ENCODE data around the gene OR6V1. TPM values are rescaled to one million over a fixed set of nuclear protein-coding genes. Genes with fewer than 3 reads are reported as not detected.

Gene OR6V1
- total RNA-seq, 1 experiment from 2014 or later, result not detected

DNA sequence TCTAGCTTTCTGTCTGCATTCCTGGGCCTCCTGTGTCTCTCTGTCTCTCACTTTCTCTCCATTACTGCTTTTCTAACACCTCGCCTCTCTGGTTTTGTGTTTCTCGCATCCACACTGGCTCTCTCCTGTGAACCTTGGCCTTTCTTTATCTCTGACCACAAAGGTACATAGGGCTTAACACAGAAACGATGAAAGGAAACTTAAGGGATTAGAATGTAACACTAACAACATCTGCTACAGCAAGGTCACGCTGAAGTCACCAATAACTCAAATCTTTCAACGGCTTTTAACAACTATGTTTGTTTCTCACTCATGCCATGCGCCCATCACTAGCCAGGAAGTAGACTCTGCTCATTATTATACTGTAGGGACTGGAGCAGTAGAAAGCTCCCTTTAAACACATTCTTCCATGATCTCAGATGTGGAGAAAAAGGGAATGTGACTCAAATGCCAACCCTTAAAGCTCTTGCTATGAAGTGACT is 9.3 kb upstream of the OR6V1 start:
- CTCF ChIA-PET, result no interaction called here
- no peak for DNase-seq (ENCODE audit: low spot score)
- no peaks in the 10 kb centered on the region for H3K9me3 ChIP-seq (ENCODE audit: low read depth, low read length, poor library complexity, severe bottlenecking)
- peaks cover 6% of the 10 kb centered on the region for H3K27me3 ChIP-seq (replicated peaks; ENCODE audit: insufficient read depth, low read depth, low read length, poor library complexity)
- no peaks in the 10 kb centered on the region for H3K36me3 ChIP-seq (ENCODE audit: insufficient read depth, low read length, poor library complexity, severe bottlenecking)
- H3K27ac ChIP-seq (ENCODE audit: low read depth, low read length, poor library complexity, severe bottlenecking), result no peak overlapping the region
- H3K4me3 ChIP-seq (ENCODE audit: low read depth, low read length, poor library complexity, severe bottlenecking), result no peak overlapping the region
- POLR2A ChIA-PET (ENCODE audit: low non-redundant PET), result no interaction called here
- H3K4me1 ChIP-seq (ENCODE audit: insufficient read depth, low read length, poor library complexity, severe bottlenecking), result no peaks in the 10 kb centered on the region
- intact Hi-C loops (cut with micrococcal nuclease; ENCODE audit: unreplicated experiment), result no loop called here
- no peak for TF ChIP-seq EZH2 (IDR thresholded peaks at IDR 0.05; ENCODE audit: borderline replicate concordance, low read depth, low read length, poor library complexity, severe bottlenecking)
- TF ChIP-seq, protein P1, sequence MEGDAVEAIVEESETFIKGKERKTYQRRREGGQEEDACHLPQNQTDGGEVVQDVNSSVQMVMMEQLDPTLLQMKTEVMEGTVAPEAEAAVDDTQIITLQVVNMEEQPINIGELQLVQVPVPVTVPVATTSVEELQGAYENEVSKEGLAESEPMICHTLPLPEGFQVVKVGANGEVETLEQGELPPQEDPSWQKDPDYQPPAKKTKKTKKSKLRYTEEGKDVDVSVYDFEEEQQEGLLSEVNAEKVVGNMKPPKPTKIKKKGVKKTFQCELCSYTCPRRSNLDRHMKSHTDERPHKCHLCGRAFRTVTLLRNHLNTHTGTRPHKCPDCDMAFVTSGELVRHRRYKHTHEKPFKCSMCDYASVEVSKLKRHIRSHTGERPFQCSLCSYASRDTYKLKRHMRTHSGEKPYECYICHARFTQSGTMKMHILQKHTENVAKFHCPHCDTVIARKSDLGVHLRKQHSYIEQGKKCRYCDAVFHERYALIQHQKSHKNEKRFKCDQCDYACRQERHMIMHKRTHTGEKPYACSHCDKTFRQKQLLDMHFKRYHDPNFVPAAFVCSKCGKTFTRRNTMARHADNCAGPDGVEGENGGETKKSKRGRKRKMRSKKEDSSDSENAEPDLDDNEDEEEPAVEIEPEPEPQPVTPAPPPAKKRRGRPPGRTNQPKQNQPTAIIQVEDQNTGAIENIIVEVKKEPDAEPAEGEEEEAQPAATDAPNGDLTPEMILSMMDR (conservative IDR thresholded peaks at IDR 0.05; ENCODE audit: low read depth, low read length), result no peak
- BruUV-seq (replicated peaks), result no TSS peak

DNA sequence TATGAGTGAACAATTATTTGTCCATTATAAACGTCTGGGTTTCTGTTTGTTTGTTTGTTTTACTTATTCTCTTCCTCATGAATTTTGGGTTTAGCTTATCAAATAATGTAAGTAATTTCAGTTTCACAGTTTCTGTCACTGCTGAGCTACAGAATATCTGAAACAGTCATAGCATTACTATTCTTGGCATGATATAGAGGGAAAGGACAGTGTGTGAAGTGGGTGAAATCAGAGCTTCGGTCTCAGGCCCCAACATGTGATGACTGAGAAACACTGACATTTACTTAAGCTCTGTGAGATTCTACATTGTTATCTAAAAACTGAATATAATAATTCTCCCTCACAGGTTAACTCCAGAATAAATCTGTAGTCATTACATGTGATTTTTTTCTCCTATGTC is 8.8 kb upstream of the OR6V1 start:
- no peaks in the 10 kb centered on the region for H3K9me3 ChIP-seq (ENCODE audit: low read depth, low read length, poor library complexity, severe bottlenecking)
- no peak for TF ChIP-seq EZH2 (IDR thresholded peaks at IDR 0.05; ENCODE audit: borderline replicate concordance, low read depth, low read length, poor library complexity, severe bottlenecking)
- TF ChIP-seq, protein P1 (conservative IDR thresholded peaks at IDR 0.05; ENCODE audit: low read depth, low read length), result no peak
- no TSS peak for BruUV-seq (replicated peaks)
- no peaks in the 10 kb centered on the region for H3K4me1 ChIP-seq (ENCODE audit: insufficient read depth, low read length, poor library complexity, severe bottlenecking)
- H3K36me3 ChIP-seq (ENCODE audit: insufficient read depth, low read length, poor library complexity, severe bottlenecking), result no peaks in the 10 kb centered on the region
- H3K27me3 ChIP-seq (replicated peaks; ENCODE audit: insufficient read depth, low read depth, low read length, poor library complexity), result peaks cover 6% of the 10 kb centered on the region
- ChIA-PET CTCF (no interaction called here), POLR2A (ENCODE audit: low non-redundant PET) (no interaction called here)
- intact Hi-C loops (cut with micrococcal nuclease; ENCODE audit: unreplicated experiment), result no loop called here
- H3K27ac ChIP-seq (ENCODE audit: low read depth, low read length, poor library complexity, severe bottlenecking), result no peak overlapping the region
- H3K4me3 ChIP-seq (ENCODE audit: low read depth, low read length, poor library complexity, severe bottlenecking), result no peak overlapping the region
- no peak for DNase-seq (ENCODE audit: low spot score)

DNA sequence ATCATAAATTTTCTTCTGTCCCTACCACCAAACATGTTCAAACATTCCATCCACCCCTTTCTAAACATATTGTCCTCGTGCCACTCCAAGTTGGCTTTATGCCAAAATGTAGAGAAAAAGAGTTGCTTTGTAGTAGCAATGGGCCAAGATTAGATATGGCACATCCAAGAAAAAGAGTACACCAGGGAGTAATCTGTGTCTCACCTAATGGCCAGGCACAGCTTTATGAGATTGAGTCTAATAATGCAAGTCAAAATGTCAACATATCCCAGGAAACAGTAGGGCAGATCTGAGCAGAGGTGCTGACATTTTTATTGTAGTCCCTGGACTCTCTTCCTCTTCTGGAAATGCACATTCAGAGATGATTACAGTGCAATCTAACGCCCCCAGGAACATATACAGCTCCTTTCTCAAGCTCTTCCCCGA is 5.7 kb upstream of the OR6V1 start:
- peaks cover 7% of the 10 kb centered on the region for H3K4me1 ChIP-seq (ENCODE audit: insufficient read depth, low read length, poor library complexity, severe bottlenecking)
- POLR2A ChIA-PET (ENCODE audit: low non-redundant PET), result no interaction called here
- CTCF ChIA-PET, result no interaction called here
- no peaks in the 10 kb centered on the region for H3K9me3 ChIP-seq (ENCODE audit: low read depth, low read length, poor library complexity, severe bottlenecking)
- DNase-seq (ENCODE audit: low spot score), result no peak
- no peak overlapping the region for H3K27ac ChIP-seq (ENCODE audit: low read depth, low read length, poor library complexity, severe bottlenecking)
- H3K36me3 ChIP-seq (ENCODE audit: insufficient read depth, low read length, poor library complexity, severe bottlenecking), result no peaks in the 10 kb centered on the region
- BruUV-seq (replicated peaks), result no TSS peak
- no peaks in the 10 kb centered on the region for H3K27me3 ChIP-seq (replicated peaks; ENCODE audit: insufficient read depth, low read depth, low read length, poor library complexity)
- TF ChIP-seq, protein P1 (conservative IDR thresholded peaks at IDR 0.05; ENCODE audit: low read depth, low read length), result no peak
- TF ChIP-seq EZH2 (IDR thresholded peaks at IDR 0.05; ENCODE audit: borderline replicate concordance, low read depth, low read length, poor library complexity, severe bottlenecking), result no peak
- intact Hi-C loops (cut with micrococcal nuclease; ENCODE audit: unreplicated experiment), result no loop called here
- H3K4me3 ChIP-seq (ENCODE audit: low read depth, low read length, poor library complexity, severe bottlenecking), result no peak overlapping the region

All from A673 (cell line).